Lower leg skin (tissue), 3 donors: ENCODE data around the gene ATF6.

Source experiments
- POLR2A ChIP-seq, 2 donors: fragments of 450-650 bp; IDR thresholded peaks; one replicate each; pipeline ENCODE4 v1.6.1; 2016 to 2017; ENCODE audit warnings: antibody characterized with exemption in 2 of 2, mild to moderate bottlenecking in 1 of 2, moderate library complexity in 1 of 2
- TF ChIP-seq, protein P1 (sequence below), 3 donors: fragments of 450-650 bp; IDR thresholded peaks; one replicate each; pipeline ENCODE4 v1.5.1; 2016; ENCODE audit warnings: antibody characterized with exemption in 3 of 3, mild to moderate bottlenecking in 3 of 3, moderate library complexity in 2 of 3

DNA sequence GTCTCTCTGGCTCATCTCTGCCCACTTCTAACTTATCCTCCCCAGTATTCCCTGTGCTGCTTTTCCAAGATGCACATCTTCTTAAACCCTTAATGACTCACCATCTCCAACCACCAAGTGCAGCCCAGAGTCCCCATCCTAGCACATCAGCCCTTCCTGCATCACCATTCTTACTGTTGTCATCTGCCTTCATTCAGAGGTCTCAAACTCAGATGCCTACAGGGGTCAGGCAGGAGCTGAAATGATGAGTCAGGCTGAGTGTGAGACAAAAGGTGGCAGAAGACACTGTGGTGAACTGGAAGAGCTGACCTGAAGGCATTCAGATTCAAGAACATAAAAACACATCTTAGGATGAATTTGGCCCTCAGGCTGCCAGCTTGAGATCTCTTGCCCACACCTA, 223.0 kb downstream of the ATF6 start:
- TF ChIP-seq, protein P1, sequence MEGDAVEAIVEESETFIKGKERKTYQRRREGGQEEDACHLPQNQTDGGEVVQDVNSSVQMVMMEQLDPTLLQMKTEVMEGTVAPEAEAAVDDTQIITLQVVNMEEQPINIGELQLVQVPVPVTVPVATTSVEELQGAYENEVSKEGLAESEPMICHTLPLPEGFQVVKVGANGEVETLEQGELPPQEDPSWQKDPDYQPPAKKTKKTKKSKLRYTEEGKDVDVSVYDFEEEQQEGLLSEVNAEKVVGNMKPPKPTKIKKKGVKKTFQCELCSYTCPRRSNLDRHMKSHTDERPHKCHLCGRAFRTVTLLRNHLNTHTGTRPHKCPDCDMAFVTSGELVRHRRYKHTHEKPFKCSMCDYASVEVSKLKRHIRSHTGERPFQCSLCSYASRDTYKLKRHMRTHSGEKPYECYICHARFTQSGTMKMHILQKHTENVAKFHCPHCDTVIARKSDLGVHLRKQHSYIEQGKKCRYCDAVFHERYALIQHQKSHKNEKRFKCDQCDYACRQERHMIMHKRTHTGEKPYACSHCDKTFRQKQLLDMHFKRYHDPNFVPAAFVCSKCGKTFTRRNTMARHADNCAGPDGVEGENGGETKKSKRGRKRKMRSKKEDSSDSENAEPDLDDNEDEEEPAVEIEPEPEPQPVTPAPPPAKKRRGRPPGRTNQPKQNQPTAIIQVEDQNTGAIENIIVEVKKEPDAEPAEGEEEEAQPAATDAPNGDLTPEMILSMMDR (IDR thresholded peaks at IDR 0.05), result no peak
- TF ChIP-seq POLR2A (IDR thresholded peaks at IDR 0.05), result no peak
